ENCODE measurements around the gene QSOX2.

Gene QSOX2

GRCh38 chr9:136283291-136284235, 38.0 kb upstream of the QSOX2 start:
- peak; percentile 11 for DNase-seq (ENCODE audit: low read depth)

DNA sequence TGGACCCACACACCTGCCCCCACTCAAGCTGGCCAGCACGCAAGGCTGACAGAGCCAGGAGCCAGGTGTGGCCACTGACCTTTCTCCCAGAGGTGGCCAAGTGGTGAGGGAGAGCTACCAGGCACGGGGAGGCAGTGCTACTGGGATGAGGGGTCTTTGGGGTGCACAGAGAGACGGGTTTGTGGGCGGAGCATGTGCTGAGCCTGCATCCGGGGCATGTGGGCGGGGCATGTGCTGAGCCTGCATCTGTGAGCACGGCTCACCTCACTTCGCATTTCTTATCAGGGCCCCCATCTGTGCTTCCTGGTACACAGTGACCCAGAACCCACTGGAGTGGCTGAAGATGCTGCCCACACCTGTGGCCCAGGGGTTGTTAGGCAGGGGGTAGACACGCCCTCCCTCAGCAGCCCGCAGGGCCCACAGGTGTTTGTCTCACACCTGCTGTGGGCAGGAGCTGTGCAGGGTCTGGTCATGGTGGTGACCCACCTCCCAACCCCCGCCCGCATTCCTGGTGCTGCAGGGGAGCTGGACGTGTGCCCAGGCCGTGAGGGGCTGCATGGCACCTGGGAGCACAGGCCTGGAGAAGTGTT, 36.8 kb upstream of the QSOX2 start:
- DNase-seq (ENCODE audit: low read depth) = no peak

GRCh38 chr9:136281421-136282271, 36.0 kb upstream of the QSOX2 start:
- no peak for DNase-seq (ENCODE audit: low read depth)

GRCh38 chr9:136280535-136281315, 35.1 kb upstream of the QSOX2 start:
- no peak for DNase-seq (ENCODE audit: low read depth)

DNA sequence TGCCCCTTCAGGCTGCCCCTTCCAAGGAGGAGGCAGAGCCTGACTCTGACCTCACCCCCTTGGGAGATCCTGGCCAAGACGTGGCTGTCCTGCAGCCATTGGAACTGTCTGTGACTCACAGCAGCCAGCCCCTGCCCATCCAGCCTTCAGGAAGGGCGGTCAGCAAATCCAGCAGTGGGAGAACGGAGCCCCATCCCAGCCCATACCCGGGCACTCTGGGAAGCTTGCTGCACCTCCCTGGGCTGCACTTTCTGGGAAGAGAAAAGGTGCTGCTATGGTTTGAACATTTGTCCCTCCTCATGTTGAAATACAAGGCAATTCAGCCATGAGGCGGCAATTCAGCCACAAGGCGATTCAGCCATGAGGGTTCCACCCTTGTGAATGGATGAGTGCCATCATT, 33.9 kb upstream of the QSOX2 start:
- no peak for DNase-seq (ENCODE audit: low read depth)

GRCh38 chr9:136278894-136279293, 33.3 kb upstream of the QSOX2 start:
- no peak for DNase-seq (ENCODE audit: low read depth)

DNA sequence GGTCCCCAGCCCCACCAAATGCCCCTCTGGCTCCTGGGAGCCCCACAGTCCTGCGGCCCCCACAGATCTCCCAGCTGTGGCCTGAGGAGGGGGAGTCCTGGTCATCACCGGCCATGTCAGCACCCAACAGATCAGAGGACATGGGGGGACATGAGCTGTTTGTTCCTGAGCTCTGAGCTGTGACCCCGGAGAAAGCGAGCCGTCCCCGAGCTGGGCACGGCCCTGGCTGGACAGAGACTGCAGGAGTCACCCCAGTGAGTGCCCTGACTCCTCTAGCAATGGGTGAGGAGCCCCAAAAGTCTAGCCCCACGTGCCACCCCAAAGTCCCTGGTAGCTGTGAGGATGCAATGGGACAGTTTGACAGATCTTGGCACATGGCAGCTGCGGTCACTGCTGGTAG, 32.6 kb upstream of the QSOX2 start:
- DNase-seq (ENCODE audit: low read depth) = no peak

- no peak for DNase-seq (ENCODE audit: low read depth)
Observed at GRCh38 chr9:136277746-136278145, 32.1 kb upstream of the QSOX2 start.

- no peak for DNase-seq (ENCODE audit: low read depth)
Observed at GRCh38 chr9:136276716-136277115, 31.1 kb upstream of the QSOX2 start.

DNA sequence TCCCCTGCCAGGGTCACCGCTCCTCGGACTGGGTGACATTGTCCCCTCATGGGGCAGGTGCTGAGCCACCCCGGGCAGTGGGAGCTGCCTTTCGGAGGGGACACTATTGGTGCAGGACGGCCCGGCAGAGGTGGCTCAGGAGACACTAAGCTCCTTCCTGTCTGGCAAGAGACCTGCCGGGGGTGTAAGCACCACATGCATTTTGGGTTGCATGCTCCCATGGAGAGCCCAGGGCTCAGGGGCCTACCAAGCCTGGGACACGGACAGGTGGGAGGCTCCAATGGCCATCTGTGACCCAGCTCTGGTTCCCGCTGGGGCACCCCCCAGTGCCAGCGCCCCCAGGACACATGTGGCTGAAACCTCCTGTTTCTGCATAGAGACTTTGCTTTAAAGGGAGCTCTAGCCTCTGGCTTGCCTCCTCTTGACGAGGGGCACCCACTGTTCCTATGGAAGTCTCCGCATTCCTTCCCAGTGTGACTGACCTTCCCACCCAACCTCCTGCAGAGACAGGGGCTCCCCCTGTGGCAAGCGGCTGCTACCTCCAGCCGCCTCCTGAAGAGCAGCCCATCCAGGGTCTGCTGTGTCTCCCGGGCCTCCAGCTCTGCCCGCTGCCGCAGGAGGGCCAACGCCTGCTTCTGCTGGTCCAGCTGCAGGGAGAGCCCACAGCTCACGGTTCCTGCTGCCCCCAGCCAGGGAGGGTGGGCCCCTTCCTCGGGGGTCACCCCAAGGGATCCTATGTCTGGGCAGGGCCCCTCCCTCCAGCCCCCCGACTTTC, 30.2 kb upstream of the QSOX2 start:
- DNase-seq (ENCODE audit: low read depth) = no peak

GRCh38 chr9:136274786-136275654, 29.4 kb upstream of the QSOX2 start:
- DNase-seq (ENCODE audit: low read depth) = no peak

GRCh38 chr9:136273921-136274785, 28.5 kb upstream of the QSOX2 start:
- DNase-seq (ENCODE audit: low read depth) = no peak

GRCh38 chr9:136273244-136273865, 27.7 kb upstream of the QSOX2 start:
- no peak for DNase-seq (ENCODE audit: low read depth)

DNA sequence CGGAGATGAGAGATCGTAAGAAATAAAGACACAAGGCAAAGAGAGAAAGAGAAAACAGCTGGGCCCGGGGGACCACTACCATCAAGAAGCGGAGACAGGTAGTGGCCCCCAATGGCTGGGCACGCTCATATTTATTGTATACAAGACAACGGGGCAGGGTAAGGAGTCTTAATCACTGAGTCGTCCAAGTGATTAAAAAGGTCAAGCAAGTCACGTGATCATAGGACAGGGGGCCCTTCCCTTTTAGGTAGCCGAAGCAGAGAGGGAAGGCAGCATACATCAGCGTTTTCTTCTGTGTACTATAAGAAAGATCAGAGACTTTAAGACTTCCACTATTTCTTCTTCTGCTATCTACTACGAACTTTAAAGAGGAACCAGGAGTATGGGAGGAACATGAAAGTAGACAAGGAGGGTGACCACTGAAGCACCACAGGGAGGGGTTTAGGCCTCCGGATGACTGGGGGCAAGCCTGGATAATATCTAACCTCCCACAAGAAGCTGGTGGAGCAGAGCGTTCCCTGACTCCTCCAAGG, 24.6 kb upstream of the QSOX2 start:
- DNase-seq (ENCODE audit: low read depth) = no peak

DNA sequence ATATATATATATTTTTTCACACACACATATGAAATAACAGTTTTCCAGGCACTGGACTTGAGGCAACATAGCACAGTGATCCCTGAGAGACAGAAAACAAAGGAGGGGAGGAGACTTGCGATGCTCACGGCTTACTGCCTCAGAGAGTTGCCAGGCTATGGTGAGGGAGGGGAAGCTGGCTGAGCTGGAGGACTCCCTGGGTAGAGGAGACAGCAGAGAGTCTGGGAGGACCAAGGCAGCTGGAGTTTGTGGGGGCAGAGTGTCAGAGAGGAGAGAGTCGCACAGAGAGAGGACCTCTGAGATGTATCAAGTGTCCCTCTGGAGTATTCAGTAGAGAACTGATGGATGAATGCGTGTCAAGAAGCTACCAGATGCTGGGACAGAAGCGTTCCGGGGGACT, 23.1 kb upstream of the QSOX2 start:
- no peak for DNase-seq (ENCODE audit: low read depth)

DNA sequence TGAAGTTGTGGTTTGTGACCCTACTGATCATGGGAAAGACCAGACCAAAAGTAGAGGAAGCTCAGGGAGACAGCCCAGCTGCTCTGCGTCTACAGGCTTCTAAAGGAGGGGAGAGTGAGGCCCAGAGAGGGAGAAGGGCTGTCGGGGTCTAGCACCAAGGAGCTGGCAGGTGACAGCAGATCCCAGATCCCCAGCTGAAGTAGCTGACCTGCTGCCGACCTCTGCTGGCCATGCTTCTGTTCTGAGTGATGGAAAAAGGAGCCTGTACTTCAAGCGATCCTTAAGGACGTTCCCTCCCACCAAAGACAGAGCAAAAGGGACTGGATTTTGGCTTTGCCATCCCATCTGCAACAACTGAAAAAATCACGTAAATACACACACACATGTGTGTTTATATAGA, 22.7 kb upstream of the QSOX2 start:
- DNase-seq (ENCODE audit: low read depth) = no peak

GRCh38 chr9:136267261-136268111, 21.9 kb upstream of the QSOX2 start:
- no peak for DNase-seq (ENCODE audit: low read depth)
